ENCODE results near the gene ADPRH.

- TF ChIP-seq ZFX (IDR thresholded peaks at IDR 0.05; ENCODE audit: borderline replicate concordance) (no peak), CTCF (IDR thresholded peaks at IDR 0.05) (no peak)
These were observed 22.0 kb upstream of the ADPRH start for GRCh38 chr3:119557192-119557876.
